GM18502 (cell line): ENCODE data around the gene FGF14.
"Not testable (repeated sequence)": the region's sequence is repeated elsewhere in the genome, so short reads cannot be mapped to it uniquely, and the experiment has no call there.

Experiments used
- ATAC-seq: cut with Tn5 transposase; IDR thresholded peaks from one replicate; pipeline ENCODE4 v1.9.1; 2021; ENCODE audit warnings: mild to moderate bottlenecking; ENCODE audit not compliant: unreplicated experiment, poor library complexity

Gene FGF14

DNA sequence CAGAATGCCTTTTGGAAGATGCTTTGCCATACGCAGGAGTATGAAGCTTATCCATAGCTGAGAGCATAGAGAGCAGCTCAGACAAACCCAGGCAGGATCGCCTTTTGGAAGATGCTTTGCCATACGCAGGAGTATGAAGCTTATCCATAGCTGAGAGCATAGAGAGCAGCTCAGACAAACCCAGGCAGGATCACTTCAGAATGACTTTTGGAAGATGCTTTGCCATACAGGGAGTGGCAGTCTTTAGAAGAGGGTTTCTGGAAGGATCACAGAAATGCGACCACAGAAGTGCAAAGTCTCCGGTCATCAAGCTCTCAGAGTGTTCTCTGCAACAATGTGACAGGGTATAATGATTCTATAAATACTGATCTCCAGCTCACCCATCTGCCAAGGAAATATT, 390.4 kb downstream of the FGF14 start:
- not testable (repeated sequence) for ATAC-seq

DNA sequence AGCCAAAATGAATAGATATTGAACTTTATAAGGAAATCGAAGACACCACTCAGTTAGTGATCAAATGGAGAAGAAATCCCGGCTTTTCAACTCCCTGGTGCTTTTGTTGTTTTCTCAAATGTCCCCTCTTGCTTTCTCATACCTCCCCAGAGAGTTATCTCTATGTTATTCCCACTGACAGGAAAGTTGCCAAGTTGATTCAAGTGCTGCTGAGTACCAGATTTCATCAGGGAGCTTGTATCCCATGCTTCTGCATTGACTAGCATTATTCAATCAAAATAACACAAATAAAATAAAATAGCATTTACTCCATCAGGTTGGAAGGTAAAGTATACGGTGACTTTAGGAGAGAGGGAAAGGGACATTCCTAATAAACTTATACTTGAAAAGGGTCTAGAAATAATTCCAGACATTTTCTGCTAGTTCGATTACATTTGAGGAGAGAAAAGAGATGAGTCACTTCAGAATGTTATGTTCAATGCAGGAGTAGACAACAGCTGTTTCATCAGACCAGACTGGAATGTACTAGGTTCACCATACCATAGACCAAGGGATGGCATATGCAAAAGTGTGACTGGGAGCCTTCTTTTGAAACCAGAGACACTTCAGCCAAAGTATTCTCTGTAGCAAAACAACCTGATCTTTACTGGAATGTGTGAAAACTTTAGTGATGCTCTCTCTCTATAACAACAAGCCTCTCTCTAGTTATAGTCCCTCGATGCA, 397.8 kb downstream of the FGF14 start:
- no peak for ATAC-seq

DNA sequence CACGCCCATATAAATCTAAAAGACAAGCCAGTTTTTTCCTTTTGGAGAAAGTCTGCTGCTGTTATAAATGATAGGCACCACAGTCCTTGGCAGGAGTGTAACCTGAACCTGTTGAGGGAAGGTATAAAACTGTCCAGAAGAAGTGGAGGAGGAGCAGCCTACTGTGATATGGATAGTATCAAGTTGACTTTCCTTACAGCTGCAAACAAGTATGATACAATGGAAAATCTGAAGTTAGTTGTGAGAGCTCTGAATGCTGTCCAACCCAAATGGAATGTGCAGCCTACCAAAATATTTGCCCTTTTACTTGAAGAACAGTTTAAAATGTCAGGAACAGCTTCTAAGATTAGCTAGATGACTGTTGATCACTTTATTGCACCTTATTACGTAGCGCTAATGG, 399.6 kb downstream of the FGF14 start:
- no peak for ATAC-seq

DNA sequence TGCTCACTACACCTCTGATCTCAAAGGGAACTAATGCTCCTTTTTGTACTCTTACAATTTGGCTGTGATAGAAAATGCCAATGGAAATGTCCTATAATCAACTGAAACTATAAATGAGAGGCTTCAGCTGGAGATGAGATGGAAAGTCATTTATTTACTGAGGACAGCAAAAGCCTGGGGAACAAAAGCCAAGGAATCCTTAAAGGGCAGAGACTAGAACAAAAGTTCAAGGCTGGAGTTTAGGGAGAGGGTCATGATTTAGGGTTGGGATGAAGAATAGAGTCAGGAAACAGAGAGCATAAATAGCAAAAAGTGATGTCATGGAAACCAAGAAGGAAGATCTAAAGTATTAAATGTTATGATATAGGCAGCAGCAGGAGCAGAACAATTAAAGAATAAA, 401.1 kb downstream of the FGF14 start:
- no peak for ATAC-seq

DNA sequence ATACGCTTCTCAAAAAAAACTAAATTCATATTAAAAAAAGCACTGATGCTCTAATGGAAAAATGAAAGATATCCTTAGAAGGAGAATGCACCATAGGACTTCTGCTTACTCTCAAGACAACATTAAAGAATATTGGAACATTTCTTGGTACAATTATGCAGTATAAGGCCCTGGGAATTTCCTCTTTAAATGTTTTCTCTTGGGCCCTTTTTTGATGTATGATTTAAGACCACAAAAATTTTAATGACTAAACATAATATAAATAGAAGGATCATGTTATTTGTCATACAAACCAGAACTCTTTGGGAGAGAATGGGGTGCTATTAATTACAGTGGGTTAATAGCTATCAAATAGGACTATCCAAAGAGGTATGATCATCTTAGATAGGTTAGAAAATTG, 403.7 kb downstream of the FGF14 start:
- no peak for ATAC-seq

DNA sequence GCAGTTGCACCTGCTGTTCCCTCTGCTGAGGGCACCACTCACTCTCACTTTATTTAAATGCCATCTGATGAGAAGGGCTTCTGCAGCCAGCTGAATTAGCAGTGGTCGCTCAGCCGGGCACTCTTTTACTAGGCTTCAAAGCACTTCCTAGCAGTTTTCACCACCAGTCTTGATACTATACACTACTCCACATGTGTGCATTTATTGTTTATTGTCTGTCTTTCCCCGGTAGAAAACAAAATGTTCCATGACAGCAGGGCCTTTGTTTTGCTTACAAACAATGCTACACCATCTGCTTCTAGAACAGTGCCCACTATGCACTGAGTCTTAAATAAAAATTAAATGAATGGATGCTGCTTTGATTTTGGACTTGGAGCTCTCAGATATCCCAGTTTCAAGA, 404.9 kb downstream of the FGF14 start:
- ATAC-seq, result no peak

DNA sequence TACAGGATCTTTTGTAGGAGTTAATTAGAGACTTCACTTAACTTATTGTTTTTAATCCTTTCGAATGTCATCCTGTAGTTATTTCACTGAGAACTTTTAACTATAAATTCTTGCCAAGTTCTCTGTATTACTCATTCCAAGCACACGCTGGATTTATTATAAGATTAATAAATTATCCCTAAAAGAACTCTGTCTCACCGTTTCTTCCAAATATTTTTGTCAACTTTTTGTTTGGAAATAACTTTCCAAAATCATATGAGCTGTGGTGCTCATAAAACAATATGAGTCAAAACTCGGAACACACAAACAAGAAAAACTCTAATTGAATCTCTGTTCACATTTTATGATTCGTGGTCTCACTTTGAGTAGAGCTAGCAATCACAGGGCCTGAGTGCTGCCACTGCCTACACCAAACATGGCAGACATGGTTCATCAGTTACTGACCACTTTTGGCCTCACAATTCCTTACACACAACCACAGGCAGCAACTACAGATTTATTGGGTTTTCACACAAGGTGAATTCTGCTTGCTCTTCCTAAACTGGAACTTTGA, 412.0 kb downstream of the FGF14 start:
- no peak for ATAC-seq

DNA sequence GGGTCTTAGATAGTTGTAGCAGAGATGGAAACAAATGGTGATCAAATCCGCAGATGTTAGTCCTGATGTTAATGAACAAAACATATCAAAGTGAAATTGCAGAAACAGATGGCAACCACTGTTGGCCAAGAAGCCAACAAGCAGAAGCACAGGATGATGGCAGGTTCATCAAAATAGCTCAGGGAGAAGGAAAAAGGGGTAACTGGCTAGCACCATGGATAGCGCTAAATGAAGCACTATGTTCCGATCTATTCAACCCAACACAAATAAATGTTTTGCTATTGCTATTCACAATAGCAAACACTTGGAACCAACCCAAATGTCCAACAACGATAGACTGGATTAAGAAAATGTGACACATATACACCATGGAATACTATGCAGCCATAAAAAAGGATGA, 413.7 kb downstream of the FGF14 start:
- no peak for ATAC-seq

DNA sequence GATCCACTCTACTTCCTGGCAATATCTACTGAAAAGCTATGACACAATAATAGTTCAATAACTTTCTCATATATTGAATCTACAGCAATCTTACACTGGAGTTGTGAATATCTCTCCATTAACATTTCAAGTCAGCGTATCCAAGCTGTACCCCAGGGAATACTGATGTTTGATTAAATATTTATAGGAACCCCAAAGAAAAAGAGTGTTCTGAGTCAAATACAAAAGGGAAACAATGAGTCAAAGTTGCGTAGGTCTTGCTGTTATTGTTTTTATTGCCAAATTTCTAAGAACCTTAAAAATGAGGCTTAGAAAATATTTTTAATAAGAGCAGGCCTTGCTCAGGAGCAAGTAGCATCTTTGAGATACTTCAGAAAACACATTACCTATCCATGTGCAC, 415.5 kb downstream of the FGF14 start:
- ATAC-seq, result no peak

DNA sequence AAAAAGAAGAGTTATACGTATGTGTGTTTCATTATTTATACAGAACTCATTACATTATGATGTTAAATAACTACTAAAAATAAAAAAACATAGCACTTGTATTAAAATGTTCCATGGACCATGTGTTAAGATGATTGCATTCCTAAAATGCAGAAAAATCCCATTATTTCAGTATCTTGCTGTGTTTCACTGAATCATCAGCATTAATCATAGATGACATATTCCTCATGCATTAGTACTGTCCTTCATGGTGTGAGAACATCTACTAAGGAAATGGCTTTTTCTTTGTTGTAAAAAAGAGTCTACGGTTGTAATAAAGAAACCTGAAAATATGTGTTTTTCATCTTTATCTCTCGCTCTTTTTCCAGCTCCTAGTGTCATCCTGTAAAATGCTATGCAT, 416.5 kb downstream of the FGF14 start:
- no peak for ATAC-seq

DNA sequence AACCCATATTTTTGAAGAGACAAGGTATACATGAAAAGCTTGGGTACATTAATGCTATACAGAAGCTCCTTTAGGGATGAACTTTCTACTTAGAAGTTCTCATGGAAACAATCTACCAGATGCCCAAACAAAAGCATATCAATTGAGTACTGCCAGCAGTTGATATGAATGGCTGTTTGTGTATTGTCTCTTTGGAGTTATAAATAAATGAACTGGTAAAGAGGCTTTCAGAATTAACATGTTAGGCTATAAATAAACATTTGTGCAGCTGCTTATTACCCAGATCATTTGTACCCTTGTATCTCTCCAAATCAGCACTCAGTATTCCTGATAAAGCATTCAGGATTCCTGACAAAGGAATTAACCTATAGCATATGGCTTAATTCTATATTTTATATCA, 418.9 kb downstream of the FGF14 start:
- ATAC-seq, result no peak

DNA sequence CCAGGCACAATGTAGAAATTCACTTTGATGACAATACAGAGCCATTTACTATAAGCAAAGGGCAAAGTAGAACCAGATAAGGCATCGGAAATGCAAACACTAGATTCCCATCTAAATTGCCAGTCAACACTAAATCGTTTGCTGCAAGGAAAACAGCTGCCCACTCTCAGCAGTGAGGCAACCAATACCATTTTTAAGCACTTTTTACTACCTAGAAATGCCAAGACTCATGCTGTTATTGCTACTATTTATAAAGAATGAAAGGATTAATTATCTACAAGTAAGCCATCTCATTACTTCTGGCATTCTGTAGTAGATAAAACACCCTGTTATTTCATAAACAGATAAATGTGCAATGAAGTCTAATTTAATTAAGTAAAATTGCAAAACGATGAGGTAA, 422.0 kb downstream of the FGF14 start:
- ATAC-seq, result no peak

DNA sequence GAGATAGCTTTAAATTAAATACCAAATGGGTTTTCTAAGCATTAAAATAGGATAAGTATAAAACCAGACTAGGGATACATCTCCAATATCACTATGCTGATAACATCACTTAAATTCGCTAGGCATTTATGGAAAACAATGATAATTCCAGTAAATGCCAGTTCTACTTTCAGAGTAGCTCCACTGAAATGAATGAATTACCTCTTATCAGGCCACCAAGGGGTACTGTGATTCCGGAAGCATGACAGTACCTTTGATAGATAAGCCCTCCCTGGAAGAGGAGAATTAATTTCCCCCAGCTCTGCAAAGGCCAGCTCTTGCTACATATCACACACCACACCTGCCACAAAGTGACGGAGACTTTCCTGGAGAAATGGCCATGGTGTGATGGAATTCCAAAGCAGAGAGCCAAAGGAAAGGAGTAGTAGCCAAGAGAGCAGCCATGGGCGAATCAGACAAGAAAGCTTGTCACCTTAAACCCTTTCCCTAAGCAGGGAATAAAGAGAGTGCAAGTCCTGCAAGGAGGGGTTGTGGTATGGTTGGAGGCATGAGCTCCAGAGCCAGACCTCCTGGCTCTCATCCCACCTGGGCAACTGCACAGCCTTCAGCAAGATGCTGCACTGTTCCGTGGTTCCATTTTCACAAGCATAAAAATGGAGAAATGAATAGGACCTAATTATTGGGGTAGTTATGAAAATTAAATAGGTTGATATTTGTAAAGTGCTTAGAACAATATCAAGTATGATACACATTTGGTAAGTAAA, 423.1 kb downstream of the FGF14 start:
- no peak for ATAC-seq

DNA sequence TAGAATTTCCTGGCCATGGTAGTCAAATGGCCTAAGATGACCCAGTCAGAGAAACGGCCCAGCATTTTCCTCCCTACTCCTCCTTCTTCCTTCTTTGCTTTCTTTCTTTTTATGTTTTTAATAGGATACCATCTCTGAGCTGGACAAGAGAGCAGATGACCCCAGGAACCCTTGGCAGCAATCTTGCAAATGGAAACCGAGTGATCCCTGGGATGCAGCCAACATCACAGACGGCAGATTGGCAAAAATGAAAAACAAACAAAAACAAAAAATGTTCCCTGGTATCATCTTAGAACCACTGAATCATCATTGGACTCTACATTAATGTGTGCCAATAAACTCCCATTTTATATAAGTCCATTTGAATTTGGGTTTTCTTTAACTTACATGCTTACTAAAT, 424.4 kb downstream of the FGF14 start:
- no peak for ATAC-seq

DNA sequence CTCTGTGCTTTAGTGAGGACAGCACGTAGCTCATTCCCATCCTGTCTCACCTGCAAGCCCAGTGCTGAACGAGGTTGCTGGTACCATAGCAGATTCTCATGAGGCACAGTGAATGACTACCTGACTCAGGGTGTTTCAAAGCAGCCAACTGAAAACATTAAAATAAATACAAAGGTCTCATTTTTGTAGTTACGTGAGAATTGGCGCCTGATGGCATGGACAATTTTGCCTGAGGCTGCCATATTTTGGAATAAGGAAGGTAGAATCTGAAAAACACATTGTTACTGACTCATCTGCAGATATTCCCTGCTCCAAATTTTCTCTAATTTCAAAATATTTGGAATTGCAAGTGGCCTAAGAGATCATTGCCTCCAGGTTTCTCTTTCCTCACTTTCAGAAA, 429.7 kb downstream of the FGF14 start:
- ATAC-seq, result no peak

DNA sequence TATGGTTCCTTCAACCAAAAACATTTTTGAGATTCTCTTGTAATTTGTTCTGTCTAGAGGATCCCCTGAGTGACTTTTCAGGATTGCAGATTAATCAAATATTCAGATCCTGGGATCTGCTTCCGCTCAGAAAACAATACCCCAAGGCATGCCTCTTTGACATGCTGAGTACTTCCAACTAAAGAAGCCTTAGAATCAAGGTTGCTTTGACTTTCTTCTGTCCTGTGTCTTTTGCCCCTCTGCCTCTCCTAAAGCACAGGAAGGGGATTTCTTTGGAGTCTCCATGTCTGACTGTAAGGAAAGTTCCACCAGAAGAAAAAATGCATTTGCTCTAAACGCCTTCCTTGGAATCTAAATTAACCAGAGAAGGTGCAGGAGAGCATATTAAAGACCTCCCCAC, 431.5 kb downstream of the FGF14 start:
- ATAC-seq, result no peak

DNA sequence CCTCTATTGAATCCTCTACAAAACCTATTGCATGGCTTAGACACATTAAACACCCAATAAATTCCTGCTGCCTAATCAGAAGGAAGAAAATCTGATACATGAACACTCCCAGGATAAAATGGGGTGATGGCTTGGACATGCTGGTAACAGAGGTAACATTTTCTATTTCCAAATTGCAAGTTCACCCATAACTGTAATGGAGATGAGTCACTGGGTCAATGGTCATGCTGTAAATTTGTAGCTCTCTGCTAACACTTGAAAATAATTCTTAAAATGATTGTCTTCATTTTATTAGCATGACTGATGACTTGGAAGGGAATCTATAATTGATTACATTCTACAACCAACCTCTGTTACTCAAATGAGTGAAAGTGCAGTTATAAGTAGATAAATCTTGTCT, 434.1 kb downstream of the FGF14 start:
- no peak for ATAC-seq

DNA sequence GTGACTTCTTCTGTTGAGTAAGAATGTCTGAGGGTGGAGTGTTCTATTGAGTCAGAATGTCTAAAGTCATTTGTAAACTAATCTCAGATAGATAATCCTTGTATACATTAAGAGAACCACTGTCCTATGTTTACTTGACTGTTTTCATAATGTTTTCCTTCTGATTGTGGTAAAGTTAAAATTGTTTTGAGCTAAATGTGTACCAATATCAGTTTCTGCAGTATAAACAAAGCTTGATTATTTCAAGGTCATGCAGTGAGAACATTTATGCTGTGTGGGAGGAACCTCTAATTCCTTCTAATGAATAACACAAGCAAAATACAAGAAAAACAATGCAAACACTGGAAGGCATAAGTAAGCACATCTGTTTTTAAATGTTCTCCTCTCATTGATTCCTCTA, 434.6 kb downstream of the FGF14 start:
- ATAC-seq, result no peak

DNA sequence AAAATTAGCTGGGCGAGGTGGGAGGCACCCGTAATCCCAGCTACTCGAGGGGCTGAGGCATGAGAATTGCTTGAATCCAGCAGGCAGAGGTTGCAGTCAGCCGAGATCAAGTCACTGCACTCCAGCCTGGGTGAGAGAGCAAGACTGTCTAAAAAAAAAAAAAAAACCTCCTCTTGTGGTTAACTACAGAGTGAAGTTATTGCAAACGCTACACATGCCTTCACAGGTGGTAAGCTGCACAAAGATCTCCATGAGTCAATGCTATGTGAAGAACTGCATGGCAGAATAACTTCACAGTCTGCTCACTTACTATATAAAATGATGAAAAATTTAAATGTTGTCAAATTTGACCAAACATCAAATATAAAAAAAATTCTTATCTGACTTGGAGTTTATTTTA, 436.8 kb downstream of the FGF14 start:
- ATAC-seq, result no peak

DNA sequence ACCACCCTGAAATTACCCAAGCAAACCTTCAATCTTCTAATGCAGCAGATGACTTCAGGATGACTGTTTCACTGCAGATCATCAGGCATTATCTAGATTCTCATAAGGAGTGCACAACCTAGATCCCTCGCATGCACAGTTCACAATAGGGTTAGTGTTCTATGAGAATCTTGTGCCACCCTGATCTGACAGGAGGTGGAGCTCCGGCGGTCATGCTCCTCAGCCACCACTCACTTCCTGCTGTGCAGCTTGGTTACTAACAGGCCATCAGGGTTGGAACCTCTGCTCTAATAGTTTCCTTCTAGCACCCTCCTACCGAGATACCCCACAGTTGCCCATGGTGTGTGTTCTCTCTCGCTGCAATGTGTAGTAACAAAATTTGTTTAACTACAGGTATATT, 442.8 kb downstream of the FGF14 start:
- no peak for ATAC-seq

DNA sequence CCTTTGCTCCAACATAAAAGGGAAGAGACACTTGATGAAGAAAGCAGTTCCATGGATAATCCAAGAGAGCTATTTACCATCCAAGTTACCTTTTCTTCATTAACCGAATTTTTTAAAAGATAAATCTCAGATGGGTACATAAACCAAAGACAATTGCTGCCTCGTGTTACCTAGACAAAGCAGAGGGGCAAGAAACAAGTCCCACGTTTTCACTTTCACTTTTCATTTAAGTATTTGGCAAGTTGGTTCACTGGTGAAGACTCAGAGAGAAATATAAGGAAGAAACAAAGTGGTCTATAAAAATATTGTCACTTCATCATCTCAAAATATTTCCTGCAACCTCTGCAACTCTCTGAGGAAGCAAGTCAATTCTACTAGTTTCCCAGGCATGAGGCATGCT, 446.1 kb downstream of the FGF14 start:
- no peak for ATAC-seq

DNA sequence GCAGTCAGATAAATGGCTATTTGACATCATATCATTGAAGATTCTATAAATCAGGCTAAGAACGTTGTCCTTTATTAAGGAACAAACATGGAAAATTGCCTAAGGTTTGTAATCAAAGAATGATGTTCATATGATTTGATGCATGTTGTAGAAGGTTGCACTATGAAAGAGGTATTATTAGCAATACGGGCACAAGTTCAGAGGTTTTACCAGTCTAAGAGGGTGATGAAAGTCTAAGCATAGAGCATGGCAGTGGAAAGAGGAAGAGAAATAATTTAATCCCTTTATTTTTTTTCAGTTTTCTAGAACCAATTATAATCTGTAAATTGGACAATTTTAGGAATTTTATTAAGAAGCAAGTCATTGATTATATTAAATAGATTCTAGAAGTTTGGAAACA, 450.7 kb downstream of the FGF14 start:
- ATAC-seq, result no peak
